ENCODE data around the gene ABCC10.

- TF ChIP-seq EZH2 (IDR thresholded peaks at IDR 0.05; ENCODE audit: borderline replicate concordance, low read length) = no peak
- TF ChIP-seq, protein P1, sequence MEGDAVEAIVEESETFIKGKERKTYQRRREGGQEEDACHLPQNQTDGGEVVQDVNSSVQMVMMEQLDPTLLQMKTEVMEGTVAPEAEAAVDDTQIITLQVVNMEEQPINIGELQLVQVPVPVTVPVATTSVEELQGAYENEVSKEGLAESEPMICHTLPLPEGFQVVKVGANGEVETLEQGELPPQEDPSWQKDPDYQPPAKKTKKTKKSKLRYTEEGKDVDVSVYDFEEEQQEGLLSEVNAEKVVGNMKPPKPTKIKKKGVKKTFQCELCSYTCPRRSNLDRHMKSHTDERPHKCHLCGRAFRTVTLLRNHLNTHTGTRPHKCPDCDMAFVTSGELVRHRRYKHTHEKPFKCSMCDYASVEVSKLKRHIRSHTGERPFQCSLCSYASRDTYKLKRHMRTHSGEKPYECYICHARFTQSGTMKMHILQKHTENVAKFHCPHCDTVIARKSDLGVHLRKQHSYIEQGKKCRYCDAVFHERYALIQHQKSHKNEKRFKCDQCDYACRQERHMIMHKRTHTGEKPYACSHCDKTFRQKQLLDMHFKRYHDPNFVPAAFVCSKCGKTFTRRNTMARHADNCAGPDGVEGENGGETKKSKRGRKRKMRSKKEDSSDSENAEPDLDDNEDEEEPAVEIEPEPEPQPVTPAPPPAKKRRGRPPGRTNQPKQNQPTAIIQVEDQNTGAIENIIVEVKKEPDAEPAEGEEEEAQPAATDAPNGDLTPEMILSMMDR (conservative IDR thresholded peaks at IDR 0.05 in 1 of 2, IDR thresholded peaks at IDR 0.05 in 1 of 2; ENCODE audit: extremely low read depth in 1 of 2, insufficient read depth in 1 of 2, low read depth in 1 of 2, low read length in 2 of 2) = no peak
Measured at GRCh38 chr6:43491750-43492661, 64.7 kb downstream of the ABCC10 start.

Data from mammary epithelial cell (primary cell).